Mesenchymal stem cell (in vitro differentiated cells and primary cell): ENCODE data around the gene PCYT1A.

Experiments used
- DNase-seq: peaks from one replicate; pipeline ENCODE4 v3.0.0-alpha.2; 2013
- H2AFZ ChIP-seq: one replicate; pipeline ENCODE4 v1.6.1; 2013; ENCODE audit warnings: low read depth, mild to moderate bottlenecking, control low read depth, inconsistent platforms, low read length, moderate library complexity
- H2AK5ac ChIP-seq: 2 replicates; pipeline ENCODE4 v1.6.1; 2013; ENCODE audit warnings: low read length, moderate library complexity, mild to moderate bottlenecking, inconsistent platforms; ENCODE audit not compliant: severe bottlenecking
- H2BK120ac ChIP-seq: one replicate; pipeline ENCODE4 v1.6.1; 2013; ENCODE audit warnings: low read depth, mild to moderate bottlenecking, inconsistent platforms, low read length, moderate library complexity
- H2BK12ac ChIP-seq, 2 experiments: one replicate each; pipeline ENCODE4 v1.6.1; 2013; ENCODE audit warnings: inconsistent platforms in 2 of 2, low read length in 2 of 2, mild to moderate bottlenecking in 2 of 2, moderate library complexity in 2 of 2, control low read depth in 1 of 2
- H2BK15ac ChIP-seq: one replicate; pipeline ENCODE4 v1.6.1; 2013; ENCODE audit warnings: mild to moderate bottlenecking, low read depth, inconsistent platforms; ENCODE audit not compliant: poor library complexity, severe bottlenecking
- H2BK5ac ChIP-seq: 2 replicates; pipeline ENCODE4 v1.6.1; 2013; ENCODE audit warnings: low read depth, mild to moderate bottlenecking, low read length, control low read depth, inconsistent platforms; ENCODE audit not compliant: poor library complexity, severe bottlenecking
- H3K14ac ChIP-seq, 2 experiments: one replicate each; pipeline ENCODE4 v1.6.1; 2013; ENCODE audit warnings: inconsistent platforms in 2 of 2, low read length in 2 of 2, control low read depth in 1 of 2, mild to moderate bottlenecking in 1 of 2, moderate library complexity in 1 of 2
- H3K18ac ChIP-seq, 2 experiments: one replicate each; pipeline ENCODE4 v1.6.1; 2013; ENCODE audit warnings: inconsistent platforms in 2 of 2, low read length in 2 of 2, control low read depth in 1 of 2, low read depth in 1 of 2, mild to moderate bottlenecking in 1 of 2
- H3K23ac ChIP-seq, 2 experiments: one replicate each; pipeline ENCODE4 v1.6.1; 2013; ENCODE audit warnings: inconsistent platforms in 2 of 2, low read length in 2 of 2, mild to moderate bottlenecking in 2 of 2, moderate library complexity in 2 of 2, control low read depth in 1 of 2
- H3K27ac ChIP-seq: 2 replicates; pipeline ENCODE4 v1.5.1; 2013; ENCODE audit warnings: mild to moderate bottlenecking, moderate library complexity, low read length, control low read depth, inconsistent platforms; ENCODE audit not compliant: poor library complexity, severe bottlenecking
- H3K27me3 ChIP-seq, 2 experiments: 2 replicates each; pipeline versions ENCODE4 v1.6.1 to v1.7.0; 2013; ENCODE audit warnings: low read length in 2 of 2, mild to moderate bottlenecking in 2 of 2, moderate library complexity in 2 of 2, control low read depth in 1 of 2, inconsistent platforms in 1 of 2; ENCODE audit not compliant: control insufficient read depth in 1 of 2, insufficient read depth in 1 of 2
- H3K36me3 ChIP-seq, 2 experiments: 2 replicates each; pipeline versions ENCODE4 v1.6.1 to v1.7.0; 2013; ENCODE audit warnings: low read length in 2 of 2, control low read depth in 1 of 2, inconsistent platforms in 1 of 2, low read depth in 1 of 2, mild to moderate bottlenecking in 1 of 2; ENCODE audit not compliant: insufficient read depth in 2 of 2, control insufficient read depth in 1 of 2
- H3K4ac ChIP-seq, 2 experiments: one replicate each; pipeline ENCODE4 v1.6.1; 2013; ENCODE audit warnings: inconsistent platforms in 2 of 2, low read length in 2 of 2, mild to moderate bottlenecking in 2 of 2, moderate library complexity in 2 of 2, control low read depth in 1 of 2, low read depth in 1 of 2
- H3K4me1 ChIP-seq: 2 replicates; pipeline ENCODE4 v1.6.1; 2013; ENCODE audit warnings: low read depth, low read length, control low read depth; ENCODE audit not compliant: control insufficient read depth, insufficient read depth
- H3K4me2 ChIP-seq: 2 replicates; pipeline ENCODE4 v1.6.1; 2013; ENCODE audit warnings: low read length, mild to moderate bottlenecking, inconsistent platforms; ENCODE audit not compliant: poor library complexity, severe bottlenecking
- H3K4me3 ChIP-seq, 2 experiments: 2 replicates each; pipeline versions ENCODE4 v1.5.1 to v1.7.0; 2013; ENCODE audit warnings: low read length in 2 of 2, mild to moderate bottlenecking in 2 of 2, control low read depth in 1 of 2, low read depth in 1 of 2; ENCODE audit not compliant: insufficient read depth in 1 of 2
- H3K79me1 ChIP-seq: replicated peaks from 2 replicates; pipeline ENCODE4 v1.6.1; 2013; ENCODE audit warnings: mild to moderate bottlenecking, control low read depth, low read length, inconsistent platforms; ENCODE audit not compliant: poor library complexity, severe bottlenecking
- H3K9ac ChIP-seq: 2 replicates; pipeline ENCODE4 v1.7.0; 2013; ENCODE audit warnings: mild to moderate bottlenecking, low read length, moderate library complexity
- H3K9me3 ChIP-seq: 2 replicates; pipeline ENCODE4 v1.7.0; 2013; ENCODE audit warnings: mild to moderate bottlenecking, low read length; ENCODE audit not compliant: control insufficient read depth
- H4K8ac ChIP-seq: one replicate; pipeline ENCODE4 v1.6.1; 2013; ENCODE audit warnings: inconsistent platforms, mild to moderate bottlenecking, low read length, moderate library complexity
- H4K91ac ChIP-seq: one replicate; pipeline ENCODE4 v1.6.1; 2013; ENCODE audit warnings: mild to moderate bottlenecking, low read length, inconsistent platforms
- WGBS: methylation state at CpG from one replicate; pipeline ENCODE4 v1.1.7; 2013; ENCODE audit warnings: mixed read lengths; 5-methylcytosine and 5-hydroxymethylcytosine counted together

The PCYT1A gene

DNA sequence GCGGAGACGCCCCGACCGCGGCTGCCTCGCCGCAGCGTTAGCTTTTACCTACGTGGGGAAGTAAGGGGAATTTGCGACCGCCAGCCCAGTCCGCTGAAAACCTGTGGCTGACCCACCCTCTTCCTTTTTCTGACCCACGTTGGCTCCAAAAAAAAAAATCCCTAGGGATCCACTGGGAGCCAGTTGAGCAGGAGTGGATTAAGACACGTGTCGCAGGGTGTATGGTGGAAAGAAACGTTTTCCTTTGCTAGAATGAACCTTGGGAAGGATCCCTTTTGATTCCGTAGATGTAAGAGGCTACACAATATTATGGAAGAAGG lies 575 bp upstream of the PCYT1A start:
- no peaks in the 10 kb centered on the region for H3K9me3 ChIP-seq
- peak overlapping the region; percentile 94 to 100 for H3K4me3 ChIP-seq
- H3K9ac ChIP-seq: peak overlapping the region; percentile 99
- H3K4ac ChIP-seq: peak overlapping the region; percentile 79 to 96
- peak overlapping the region; percentile 59 for H2AFZ ChIP-seq
- H3K27ac ChIP-seq: peak overlapping the region; percentile 26
- no peak overlapping the region for H2AK5ac ChIP-seq
- H3K4me2 ChIP-seq: peak overlapping the region; percentile 86
- H2BK120ac ChIP-seq: peak overlapping the region; percentile 91
- H2BK5ac ChIP-seq: peak overlapping the region; percentile 75
- peak overlapping the region in 1 of 2 experiments; percentile 81 for H3K23ac ChIP-seq
- WGBS: 2% methylated on average over 12 of the region's 17 CpGs
- peak overlapping the region; percentile 86 for H2BK15ac ChIP-seq
- H3K36me3 ChIP-seq: peaks cover 0 to 9% of the 10 kb centered on the region in 2 experiments
- DNase-seq: peak; percentile 60
- peaks cover 8% of the 10 kb centered on the region for H3K4me1 ChIP-seq
- H2BK12ac ChIP-seq: no peak overlapping the region
- H3K14ac ChIP-seq: peak overlapping the region in 1 of 2 experiments; percentile 94
- H3K27me3 ChIP-seq: no peaks in the 10 kb centered on the region
- peaks cover 4% of the 10 kb centered on the region for H3K79me1 ChIP-seq
- H4K91ac ChIP-seq: peak overlapping the region; percentile 96
- H3K18ac ChIP-seq: peak overlapping the region; percentile 94 to 98
- peak overlapping the region; percentile 98 for H4K8ac ChIP-seq

DNA sequence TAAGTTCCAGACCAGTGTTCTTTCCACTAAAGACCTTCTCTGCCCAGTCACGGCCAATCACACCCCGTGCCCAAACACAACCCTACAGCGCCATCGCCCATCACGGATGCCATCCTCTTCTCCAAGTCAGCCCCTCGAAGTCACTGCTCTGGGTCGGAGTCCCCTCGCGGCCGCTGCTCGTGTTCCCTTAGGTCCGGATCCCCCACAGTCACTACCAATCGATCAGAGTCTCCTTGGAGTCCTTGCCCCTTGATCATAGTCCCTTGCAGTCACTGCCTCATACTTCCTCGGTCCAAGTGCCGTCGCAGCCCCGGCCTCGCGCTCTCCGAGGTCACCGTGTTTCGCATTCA lies 461 bp downstream of the PCYT1A start:
- no peaks in the 10 kb centered on the region for H3K27me3 ChIP-seq
- H2BK12ac ChIP-seq: no peak overlapping the region
- H3K4me2 ChIP-seq: peak overlapping the region; percentile 75
- H3K4me1 ChIP-seq: peaks cover 8% of the 10 kb centered on the region
- peak overlapping the region; percentile 94 to 100 for H3K4me3 ChIP-seq
- peak overlapping the region; percentile 79 for H4K8ac ChIP-seq
- peak overlapping the region; percentile 79 for H4K91ac ChIP-seq
- H3K27ac ChIP-seq: peak overlapping the region; percentile 84
- H2BK120ac ChIP-seq: peak overlapping the region; percentile 69
- H3K9me3 ChIP-seq: no peaks in the 10 kb centered on the region
- H2BK15ac ChIP-seq: peak overlapping the region; percentile 92
- peak; percentile 59 for DNase-seq
- H3K14ac ChIP-seq: peak overlapping the region in 1 of 2 experiments; percentile 46
- peak overlapping the region; percentile 62 to 95 for H3K4ac ChIP-seq
- H3K18ac ChIP-seq: peak overlapping the region; percentile 80 to 91
- no peak overlapping the region for H2BK5ac ChIP-seq
- peaks cover 0 to 9% of the 10 kb centered on the region in 2 experiments for H3K36me3 ChIP-seq
- H2AFZ ChIP-seq: peak overlapping the region; percentile 10
- WGBS: 3% methylated on average over 22 of the region's 22 CpGs
- H3K23ac ChIP-seq: no peak overlapping the region
- no peak overlapping the region for H2AK5ac ChIP-seq
- H3K79me1 ChIP-seq: peaks cover 4% of the 10 kb centered on the region
- peak overlapping the region; percentile 99 for H3K9ac ChIP-seq

DNA sequence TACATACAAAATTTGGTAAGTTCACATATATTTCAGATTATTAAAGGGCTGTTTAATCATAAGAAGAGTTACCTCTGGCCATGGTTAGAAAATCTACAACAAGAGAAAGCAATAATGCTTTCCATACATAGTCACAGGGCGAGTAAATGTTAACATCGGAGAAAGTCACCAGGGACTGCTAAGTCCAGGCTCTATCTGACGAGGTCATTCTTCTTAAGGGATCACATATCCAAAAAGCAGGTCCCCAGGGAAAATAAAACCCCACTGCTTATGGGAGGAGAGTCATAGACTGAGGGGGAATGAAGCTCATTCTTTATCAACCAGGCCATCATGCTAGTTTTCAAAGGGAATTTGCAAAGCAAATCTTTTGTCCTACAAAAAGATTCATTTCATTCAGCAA lies 3.1 kb downstream of the PCYT1A start:
- Histone ChIP-seq H3K9me3 (no peaks in the 10 kb centered on the region), H3K4me3 (peak overlapping the region in 1 of 2 experiments; percentile 61), H4K8ac (no peak overlapping the region), H2BK12ac (no peak overlapping the region), H2AFZ (no peak overlapping the region), H2AK5ac (no peak overlapping the region), H3K27ac (no peak overlapping the region), H3K4ac (no peak overlapping the region), H3K9ac (peak overlapping the region; percentile 35), H3K36me3 (peaks cover 0 to 9% of the 10 kb centered on the region in 2 experiments), H3K18ac (no peak overlapping the region), H4K91ac (no peak overlapping the region), H2BK120ac (no peak overlapping the region), H3K79me1 (peaks cover 6% of the 10 kb centered on the region), H2BK15ac (no peak overlapping the region), H3K14ac (no peak overlapping the region), H3K4me1 (peaks cover 8% of the 10 kb centered on the region), H3K27me3 (no peaks in the 10 kb centered on the region), H3K4me2 (peak overlapping the region; percentile 16), H3K23ac (no peak overlapping the region), H2BK5ac (no peak overlapping the region)
- 33% methylated on average over 3 of the region's 3 CpGs for WGBS
- DNase-seq: peak; percentile 36

DNA sequence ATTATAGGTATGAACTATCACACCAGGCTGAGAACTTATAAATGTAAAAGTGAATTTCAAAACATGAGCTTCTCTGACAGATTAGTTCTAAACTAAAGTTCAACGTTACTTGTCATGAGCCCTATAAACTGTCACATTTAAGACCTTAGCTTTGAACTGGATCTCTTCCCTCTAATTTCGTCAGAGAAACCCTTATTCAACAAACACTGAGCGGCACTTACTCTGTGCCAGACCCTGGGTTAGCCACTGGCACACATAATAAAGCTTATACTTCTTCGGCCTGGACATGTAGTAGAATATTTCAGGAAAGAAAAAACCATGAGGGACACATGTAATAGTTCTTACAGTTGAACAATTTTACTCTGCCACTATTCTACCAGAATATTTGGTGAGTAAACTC lies 5.6 kb downstream of the PCYT1A start:
- no peak overlapping the region for H2AK5ac ChIP-seq
- no peak overlapping the region for H3K4me2 ChIP-seq
- peaks cover 5% of the 10 kb centered on the region for H3K4me1 ChIP-seq
- no peak overlapping the region for H2AFZ ChIP-seq
- DNase-seq: no peak
- H3K23ac ChIP-seq: no peak overlapping the region
- H2BK15ac ChIP-seq: no peak overlapping the region
- H4K8ac ChIP-seq: no peak overlapping the region
- no peak overlapping the region for H2BK12ac ChIP-seq
- no peaks in the 10 kb centered on the region for H3K27me3 ChIP-seq
- WGBS: 96% methylated on average over 3 of the region's 4 CpGs
- H3K18ac ChIP-seq: no peak overlapping the region
- peaks cover 4% of the 10 kb centered on the region for H3K79me1 ChIP-seq
- no peak overlapping the region for H3K9ac ChIP-seq
- no peak overlapping the region for H3K14ac ChIP-seq
- H3K4me3 ChIP-seq: no peak overlapping the region
- no peak overlapping the region for H3K27ac ChIP-seq
- H3K9me3 ChIP-seq: no peaks in the 10 kb centered on the region
- peaks cover 0 to 13% of the 10 kb centered on the region in 2 experiments for H3K36me3 ChIP-seq
- H2BK5ac ChIP-seq: no peak overlapping the region
- H3K4ac ChIP-seq: no peak overlapping the region
- H4K91ac ChIP-seq: no peak overlapping the region
- H2BK120ac ChIP-seq: no peak overlapping the region
